ENCODE data around the gene EGFL8. TPM values are rescaled to one million over a fixed set of nuclear protein-coding genes. Genes with fewer than 3 reads are reported as not detected.

EGFL8 gene
- total and polyA plus RNA-seq, 2 experiments from 2014 or later, result 2.2 to 3.8 TPM

DNA sequence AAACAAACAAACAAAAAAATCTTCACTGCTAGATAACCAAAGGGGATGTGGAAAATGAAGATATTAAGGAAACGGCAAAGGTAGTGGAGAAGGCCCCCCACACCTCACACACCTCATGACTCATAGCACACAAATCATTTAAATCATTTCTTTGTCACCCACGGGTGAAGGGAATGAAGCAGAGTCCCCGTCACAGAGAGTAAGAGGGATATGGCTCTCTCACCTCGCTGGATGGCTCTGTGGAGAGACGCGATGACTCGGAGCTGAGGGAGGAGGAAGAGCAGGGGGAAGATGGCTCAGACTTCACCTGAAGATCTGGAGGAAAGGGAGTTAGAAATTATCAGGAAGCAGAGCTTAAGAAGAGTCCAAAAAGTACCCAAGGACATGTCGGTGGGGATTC lies 37.5 kb upstream of the EGFL8 start:
- Histone ChIP-seq H3K4me3 (peak overlapping the region; percentile 98), H3K36me3 (ENCODE audit: low read depth) (peaks cover 11% of the 10 kb centered on the region; the same call in 1 of the 2 replicates), H3K27me3 (replicated peaks; ENCODE audit: insufficient read depth) (no peaks in the 10 kb centered on the region), H3K4me2 (ENCODE audit: unreplicated experiment) (peak overlapping the region; percentile 82), H3K4me1 (ENCODE audit: insufficient read depth) (peaks cover 23% of the 10 kb centered on the region), H3K9me2 (ENCODE audit: insufficient read depth) (no peaks in the 10 kb centered on the region), H3K9me3 (ENCODE audit: low read depth) (no peaks in the 10 kb centered on the region), H2AFZ (no peak overlapping the region), H4K20me1 (ENCODE audit: insufficient read depth) (no peaks in the 10 kb centered on the region), H3K27ac (peak overlapping the region; percentile 91), H3F3A (ENCODE audit: insufficient read depth) (no peaks in the 10 kb centered on the region), H3K79me2 (ENCODE audit: insufficient read depth) (peaks cover 51% of the 10 kb centered on the region), H3K9ac (peak overlapping the region; percentile 97)
- in situ Hi-C loops (cut with MboI), result no loop called here
- TF ChIP-seq EZH2phosphoT487 (IDR thresholded peaks at IDR 0.05; ENCODE audit: insufficient read depth, low read depth), result no peak
- no peak for TF ChIP-seq EZH2 (IDR thresholded peaks at IDR 0.05; ENCODE audit: insufficient read depth, poor library complexity, severe bottlenecking)
- peak; percentile 46 for DNase-seq
- WGBS, 2 experiments (ENCODE audit: low coverage in 1 of 2, low lambda C conversion rate in 2 of 2, missing lambda C conversion rate in 2 of 2), result 41 to 49% methylated on average over 8 of the region's 8 CpGs

DNA sequence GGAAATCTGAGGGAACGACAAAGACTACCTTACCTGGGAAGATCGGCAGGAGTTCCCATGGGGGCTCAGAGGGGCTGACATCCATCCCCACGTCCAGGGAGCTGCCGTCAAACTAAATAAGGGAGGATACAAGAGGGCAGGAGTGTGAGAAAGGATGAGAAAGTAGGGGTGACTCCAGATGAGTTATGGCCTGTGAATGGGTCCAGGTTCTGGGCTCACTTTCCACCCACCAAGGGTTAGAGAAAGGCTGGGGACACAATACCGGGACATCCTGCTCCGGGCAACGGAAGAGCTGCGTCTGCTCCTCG lies 37.0 kb upstream of the EGFL8 start:
- Histone ChIP-seq H2AFZ (peak overlapping the region; percentile 82), H3K27me3 (replicated peaks; ENCODE audit: insufficient read depth) (no peaks in the 10 kb centered on the region), H4K20me1 (ENCODE audit: insufficient read depth) (no peaks in the 10 kb centered on the region), H3K9me2 (ENCODE audit: insufficient read depth) (no peaks in the 10 kb centered on the region), H3K36me3 (ENCODE audit: low read depth) (peaks cover 11% of the 10 kb centered on the region; the same call in 1 of the 2 replicates), H3F3A (ENCODE audit: insufficient read depth) (no peaks in the 10 kb centered on the region), H3K9ac (peak overlapping the region; percentile 97), H3K9me3 (ENCODE audit: low read depth) (no peaks in the 10 kb centered on the region), H3K4me2 (ENCODE audit: unreplicated experiment) (peak overlapping the region; percentile 82), H3K4me3 (peak overlapping the region; percentile 98), H3K4me1 (ENCODE audit: insufficient read depth) (peaks cover 23% of the 10 kb centered on the region), H3K27ac (peak overlapping the region; percentile 91), H3K79me2 (ENCODE audit: insufficient read depth) (peaks cover 51% of the 10 kb centered on the region)
- in situ Hi-C loops (cut with MboI), result no loop called here
- DNase-seq, result no peak
- TF ChIP-seq EZH2 (IDR thresholded peaks at IDR 0.05; ENCODE audit: insufficient read depth, poor library complexity, severe bottlenecking) (no peak), EZH2phosphoT487 (IDR thresholded peaks at IDR 0.05; ENCODE audit: insufficient read depth, low read depth) (no peak)
- 2 to 3% methylated on average over 9 of the region's 9 CpGs for WGBS, 2 experiments (ENCODE audit: low coverage in 1 of 2, low lambda C conversion rate in 2 of 2, missing lambda C conversion rate in 2 of 2)

DNA sequence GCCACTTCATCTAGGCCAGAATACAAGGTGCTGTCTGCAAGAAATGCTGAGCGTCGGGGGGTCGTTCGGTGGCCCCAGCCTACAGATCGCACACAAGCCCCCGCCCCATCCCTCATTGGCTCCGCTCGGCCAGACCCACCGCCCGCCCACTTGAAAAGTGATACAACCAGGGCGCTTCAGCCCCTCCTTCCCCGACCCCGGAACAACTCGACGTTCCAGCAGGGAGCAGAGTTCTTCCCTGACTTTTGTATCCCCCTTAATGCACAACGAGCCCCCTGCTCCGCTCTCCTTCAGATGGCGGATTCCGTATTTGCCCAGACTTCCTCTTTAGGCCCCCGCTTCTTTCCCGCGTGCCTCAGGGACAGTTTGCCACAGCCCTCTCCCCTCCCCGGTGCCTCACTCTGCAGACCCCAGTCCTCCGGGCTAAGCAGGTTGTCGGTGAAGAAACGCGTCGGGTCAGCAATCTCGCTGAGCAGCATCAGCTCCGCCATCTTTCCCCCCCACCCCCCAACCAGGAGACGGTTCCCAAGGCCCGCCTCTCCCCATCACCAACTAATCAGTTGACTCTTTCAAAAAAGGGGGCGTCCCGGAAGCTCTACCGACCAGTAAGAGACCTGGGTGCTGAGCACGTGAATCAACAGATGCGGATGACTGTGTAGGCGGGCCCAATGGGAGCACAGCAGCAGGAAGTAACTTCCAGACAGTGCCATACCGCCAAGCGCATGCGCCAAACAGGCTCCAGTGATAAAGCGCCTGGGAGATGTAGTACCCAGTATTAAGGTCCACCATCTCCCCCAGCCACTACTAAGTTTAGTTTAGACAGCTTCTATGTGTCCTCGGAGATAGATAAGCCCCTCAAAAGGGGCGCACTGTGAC lies 36.4 kb upstream of the EGFL8 start, which contains the start of gene ATF6B:
ATF6B (minus strand) TSS at position 530 of the 876 bp plus-strand sequence; CDS start at position 491, 39 bp downstream.
- TF ChIP-seq EZH2 (IDR thresholded peaks at IDR 0.05; ENCODE audit: insufficient read depth, poor library complexity, severe bottlenecking) (no peak), EZH2phosphoT487 (IDR thresholded peaks at IDR 0.05; ENCODE audit: insufficient read depth, low read depth) (no peak)
- Histone ChIP-seq H3K79me2 (ENCODE audit: insufficient read depth) (peaks cover 51% of the 10 kb centered on the region), H3K9me3 (ENCODE audit: low read depth) (no peaks in the 10 kb centered on the region), H3K4me2 (ENCODE audit: unreplicated experiment) (peak within 1 kb of the TSS; percentile 90), H3K9me2 (ENCODE audit: insufficient read depth) (no peaks in the 10 kb centered on the region), H3F3A (ENCODE audit: insufficient read depth) (no peaks in the 10 kb centered on the region), H3K36me3 (ENCODE audit: low read depth) (peaks cover 11% of the 10 kb centered on the region; the same call in 1 of the 2 replicates), H3K4me3 (peak within 1 kb of the TSS; percentile 98), H2AFZ (peak within 1 kb of the TSS; percentile 82), H3K9ac (peak within 1 kb of the TSS; percentile 97), H3K27ac (peak within 1 kb of the TSS; percentile 91), H4K20me1 (ENCODE audit: insufficient read depth) (no peaks in the 10 kb centered on the region), H3K4me1 (ENCODE audit: insufficient read depth) (peaks cover 23% of the 10 kb centered on the region), H3K27me3 (replicated peaks; ENCODE audit: insufficient read depth) (no peaks in the 10 kb centered on the region)
- WGBS, 2 experiments (ENCODE audit: low coverage in 1 of 2, low lambda C conversion rate in 2 of 2, missing lambda C conversion rate in 2 of 2), result 1% methylated on average over 33 to 44 of the region's 44 CpGs
- DNase-seq, result peak; percentile 100
- in situ Hi-C loops (cut with MboI), result no loop called here

DNA sequence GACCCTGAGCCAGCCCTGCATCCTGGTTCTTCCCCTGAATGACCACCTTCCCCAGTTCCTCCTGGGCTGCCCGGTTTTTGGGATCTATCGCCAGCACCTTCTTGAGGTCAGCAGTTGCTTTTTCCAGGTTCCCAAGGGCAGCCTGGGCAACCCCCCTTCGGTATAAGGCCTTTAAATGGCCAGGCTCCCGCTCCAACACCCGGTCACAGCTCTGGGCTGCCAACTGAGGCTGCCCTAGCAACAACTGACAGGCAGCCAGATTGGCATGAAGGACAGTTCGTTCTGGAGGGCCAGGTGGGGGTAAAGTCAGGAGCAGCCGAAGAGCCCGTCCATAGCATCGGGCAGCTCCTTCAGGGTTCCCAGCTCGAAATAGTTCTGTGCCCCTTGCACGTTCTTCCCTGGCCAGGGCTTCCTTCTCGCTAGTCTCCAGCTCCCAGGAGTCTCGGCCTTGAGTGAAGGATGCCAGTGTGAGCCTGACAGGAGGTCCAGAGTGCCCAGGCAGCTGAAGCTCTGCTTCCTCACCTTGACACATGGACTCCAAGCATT lies 35.6 kb upstream of the EGFL8 start:
- Histone ChIP-seq H3K9ac (peak overlapping the region; percentile 83; the same call in 1 of the 2 replicates), H3K27ac (peak overlapping the region; percentile 66; the same call in 1 of the 2 replicates), H3K4me3 (peak overlapping the region; percentile 98), H3K9me3 (ENCODE audit: low read depth) (no peaks in the 10 kb centered on the region), H3K27me3 (replicated peaks; ENCODE audit: insufficient read depth) (no peaks in the 10 kb centered on the region), H4K20me1 (ENCODE audit: insufficient read depth) (no peaks in the 10 kb centered on the region), H3K4me2 (ENCODE audit: unreplicated experiment) (peak overlapping the region; percentile 90), H3K36me3 (ENCODE audit: low read depth) (peaks cover 7% of the 10 kb centered on the region; the same call in 1 of the 2 replicates), H3F3A (ENCODE audit: insufficient read depth) (no peaks in the 10 kb centered on the region; the same call in 1 of the 2 replicates), H3K4me1 (ENCODE audit: insufficient read depth) (peaks cover 28% of the 10 kb centered on the region), H2AFZ (peak overlapping the region; percentile 60), H3K9me2 (ENCODE audit: insufficient read depth) (no peaks in the 10 kb centered on the region), H3K79me2 (ENCODE audit: insufficient read depth) (peaks cover 51% of the 10 kb centered on the region)
- 80 to 87% methylated on average over 13 of the region's 13 CpGs for WGBS, 2 experiments (ENCODE audit: low coverage in 1 of 2, low lambda C conversion rate in 2 of 2, missing lambda C conversion rate in 2 of 2)
- DNase-seq, result no peak
- TF ChIP-seq EZH2phosphoT487 (IDR thresholded peaks at IDR 0.05; ENCODE audit: insufficient read depth, low read depth), result no peak
- TF ChIP-seq EZH2 (IDR thresholded peaks at IDR 0.05; ENCODE audit: insufficient read depth, poor library complexity, severe bottlenecking), result no peak
- in situ Hi-C loops (cut with MboI), result no loop called here
